IPS-15b (cell line): ENCODE measurements around the gene SLC25A47.
A peak's percentile ranks its signal among the peaks of the same experiment; 100 is the strongest.
"Not testable (repeated sequence)": the region's sequence is repeated elsewhere in the genome, so short reads cannot be mapped to it uniquely, and the experiment has no call there.

Experiments
- H3K27me3 ChIP-seq: one replicate; pipeline ENCODE4 v1.6.1; 2013; ENCODE audit warnings: low read length; ENCODE audit not compliant: control insufficient read depth, insufficient read depth
- H3K36me3 ChIP-seq: one replicate; pipeline ENCODE4 v1.6.1; 2013; ENCODE audit warnings: low read length; ENCODE audit not compliant: control insufficient read depth, insufficient read depth
- H3K4me1 ChIP-seq: one replicate; pipeline ENCODE4 v1.6.1; 2013; ENCODE audit warnings: mild to moderate bottlenecking, low read length; ENCODE audit not compliant: control insufficient read depth, insufficient read depth
- H3K4me3 ChIP-seq: one replicate; pipeline ENCODE4 v1.5.1; 2013; ENCODE audit warnings: low read depth, low read length
- H3K9ac ChIP-seq: one replicate; pipeline ENCODE4 v1.6.1; 2013; ENCODE audit warnings: low read depth, mild to moderate bottlenecking, low read length
- H3K9me3 ChIP-seq: one replicate; pipeline ENCODE4 v1.6.1; 2013; ENCODE audit warnings: mild to moderate bottlenecking, low read length; ENCODE audit not compliant: control insufficient read depth, insufficient read depth

Gene SLC25A47

GRCh38 chr14:100302616-100303015 lies 20.5 kb upstream of the SLC25A47 start:
- Histone ChIP-seq H3K9ac (no peak overlapping the region), H3K9me3 (no peaks in the 10 kb centered on the region), H3K4me3 (no peak overlapping the region), H3K4me1 (peaks cover 11% of the 10 kb centered on the region), H3K36me3 (peaks cover 21% of the 10 kb centered on the region), H3K27me3 (no peaks in the 10 kb centered on the region)

DNA sequence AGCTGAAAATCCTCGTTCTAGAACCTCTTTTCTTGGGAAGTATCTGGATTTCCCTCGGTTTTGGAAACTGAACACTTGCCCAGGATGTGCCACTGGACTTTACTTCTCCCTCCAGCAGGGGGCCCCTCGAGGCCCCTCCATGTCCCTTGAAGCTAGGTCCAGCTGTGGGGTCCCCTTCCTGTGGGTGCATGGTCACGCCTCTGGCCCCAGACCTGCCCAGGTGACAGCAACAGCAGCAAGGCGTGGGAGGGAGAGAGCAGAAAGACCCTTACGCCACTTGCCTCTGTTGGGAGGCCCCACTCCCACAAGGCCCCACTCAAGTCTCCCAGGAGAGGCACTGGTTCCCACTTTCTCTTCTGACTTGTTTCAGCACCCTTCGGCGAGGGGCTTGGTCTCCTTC lies 20.0 kb upstream of the SLC25A47 start:
- no peak overlapping the region for H3K4me3 ChIP-seq
- no peaks in the 10 kb centered on the region for H3K27me3 ChIP-seq
- H3K36me3 ChIP-seq = peaks cover 21% of the 10 kb centered on the region
- H3K9ac ChIP-seq = no peak overlapping the region
- H3K9me3 ChIP-seq = no peaks in the 10 kb centered on the region
- H3K4me1 ChIP-seq = peaks cover 16% of the 10 kb centered on the region

DNA sequence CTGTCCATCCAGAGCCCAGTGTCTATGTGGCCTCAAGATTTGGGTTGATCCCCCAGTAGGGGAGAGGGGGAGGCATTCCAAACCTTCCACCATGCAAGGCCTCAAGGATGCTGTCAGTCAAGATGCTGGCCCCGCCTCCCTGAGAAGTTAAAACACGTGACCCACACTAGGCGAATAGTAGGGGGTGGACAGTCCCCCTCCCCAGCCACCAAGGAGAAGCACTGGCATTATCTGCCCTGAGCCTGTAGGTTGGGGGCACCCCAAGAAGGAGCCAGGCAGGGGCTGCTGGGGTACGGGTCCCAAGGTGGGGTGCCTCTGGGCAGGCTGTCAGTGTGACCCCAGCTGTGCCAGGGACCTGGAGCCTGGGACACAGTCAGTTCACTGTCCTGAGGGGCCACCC lies 19.2 kb upstream of the SLC25A47 start:
- peak overlapping the region; percentile 16 for H3K9ac ChIP-seq
- no peaks in the 10 kb centered on the region for H3K9me3 ChIP-seq
- H3K36me3 ChIP-seq = peaks cover 15% of the 10 kb centered on the region
- H3K27me3 ChIP-seq = no peaks in the 10 kb centered on the region
- H3K4me3 ChIP-seq = peak overlapping the region; percentile 84
- peaks cover 17% of the 10 kb centered on the region for H3K4me1 ChIP-seq

DNA sequence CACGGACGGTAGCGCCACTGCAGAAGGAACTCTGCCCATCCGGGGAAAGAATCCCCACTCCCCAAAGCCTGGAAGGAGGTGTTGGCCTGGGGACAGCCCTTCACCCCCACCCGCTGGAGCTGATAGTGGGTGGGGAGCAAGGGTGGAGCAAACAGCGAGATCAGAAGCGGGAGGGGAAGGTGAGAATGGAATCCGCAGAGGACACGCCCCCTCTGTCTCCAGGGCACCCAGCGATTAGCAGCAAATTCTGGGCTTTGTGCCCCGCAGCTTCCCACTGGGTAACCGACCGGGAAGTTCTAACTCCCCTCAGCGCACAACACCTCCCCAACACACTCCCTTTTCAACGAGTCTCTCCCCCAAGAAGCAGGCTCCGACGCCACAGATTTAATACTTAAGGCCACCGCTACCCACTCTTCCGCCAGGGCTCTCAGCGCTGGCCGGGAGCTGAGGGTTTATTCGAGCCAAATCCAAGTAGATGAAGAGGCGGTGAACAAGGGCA lies 18.3 kb upstream of the SLC25A47 start:
- Histone ChIP-seq H3K9me3 (no peaks in the 10 kb centered on the region), H3K4me3 (peak overlapping the region; percentile 84), H3K9ac (peak overlapping the region; percentile 73), H3K27me3 (no peaks in the 10 kb centered on the region), H3K36me3 (peaks cover 12% of the 10 kb centered on the region), H3K4me1 (peaks cover 19% of the 10 kb centered on the region)

DNA sequence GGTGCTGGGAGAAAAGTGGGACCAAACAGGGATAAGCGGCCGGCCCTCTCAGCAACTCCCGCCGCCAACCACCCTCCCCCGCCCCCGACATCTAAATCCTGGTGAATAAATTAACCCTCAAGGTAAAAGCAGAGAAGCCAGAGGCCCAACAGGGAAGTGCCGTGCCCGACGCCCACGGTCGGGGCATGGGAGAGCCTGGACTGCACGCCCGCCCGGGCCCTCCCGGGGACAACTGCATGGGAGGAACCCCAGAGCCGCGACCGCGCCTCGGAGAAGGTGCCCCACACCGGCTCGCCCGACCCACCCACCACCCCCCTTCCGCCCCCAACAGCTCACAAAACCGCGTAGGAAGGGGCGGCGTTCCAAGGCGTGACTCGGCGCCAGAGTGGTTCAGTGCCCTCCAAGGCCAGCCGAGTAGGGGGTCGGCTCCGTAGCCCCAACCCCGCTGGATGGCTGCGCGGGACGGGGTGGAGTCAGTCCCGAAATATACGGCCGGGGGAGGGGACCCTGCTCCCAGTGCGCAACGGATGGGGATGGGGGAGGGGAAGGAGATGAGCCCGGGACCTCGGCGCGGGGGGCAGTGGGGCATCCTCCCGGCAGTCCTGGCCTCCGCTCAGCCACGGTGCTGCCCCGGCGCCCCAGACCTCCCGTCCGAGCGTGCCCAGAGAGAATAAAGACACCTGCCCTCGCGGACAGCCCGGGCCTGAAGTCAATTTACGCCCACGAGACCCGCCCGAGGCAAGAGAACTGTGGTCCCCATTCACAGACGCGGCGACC lies 17.6 kb upstream of the SLC25A47 start:
- Histone ChIP-seq H3K36me3 (peaks cover 12% of the 10 kb centered on the region), H3K27me3 (no peaks in the 10 kb centered on the region), H3K9ac (peak overlapping the region; percentile 73), H3K4me3 (peak overlapping the region; percentile 84), H3K9me3 (no peaks in the 10 kb centered on the region), H3K4me1 (peaks cover 19% of the 10 kb centered on the region)

GRCh38 chr14:100306101-100306997 lies 16.8 kb upstream of the SLC25A47 start, which contains the start of gene SLC25A29:
TSS of gene SLC25A29 (minus strand) at chr14:100306444. CDS start at chr14:100306232, 212 bp downstream.
- peak within 1 kb of the TSS; percentile 83 for H3K9ac ChIP-seq
- no peaks in the 10 kb centered on the region for H3K27me3 ChIP-seq
- H3K4me3 ChIP-seq = peak within 1 kb of the TSS; percentile 90
- no peaks in the 10 kb centered on the region for H3K9me3 ChIP-seq
- peaks cover 12% of the 10 kb centered on the region for H3K36me3 ChIP-seq
- peaks cover 19% of the 10 kb centered on the region for H3K4me1 ChIP-seq

DNA sequence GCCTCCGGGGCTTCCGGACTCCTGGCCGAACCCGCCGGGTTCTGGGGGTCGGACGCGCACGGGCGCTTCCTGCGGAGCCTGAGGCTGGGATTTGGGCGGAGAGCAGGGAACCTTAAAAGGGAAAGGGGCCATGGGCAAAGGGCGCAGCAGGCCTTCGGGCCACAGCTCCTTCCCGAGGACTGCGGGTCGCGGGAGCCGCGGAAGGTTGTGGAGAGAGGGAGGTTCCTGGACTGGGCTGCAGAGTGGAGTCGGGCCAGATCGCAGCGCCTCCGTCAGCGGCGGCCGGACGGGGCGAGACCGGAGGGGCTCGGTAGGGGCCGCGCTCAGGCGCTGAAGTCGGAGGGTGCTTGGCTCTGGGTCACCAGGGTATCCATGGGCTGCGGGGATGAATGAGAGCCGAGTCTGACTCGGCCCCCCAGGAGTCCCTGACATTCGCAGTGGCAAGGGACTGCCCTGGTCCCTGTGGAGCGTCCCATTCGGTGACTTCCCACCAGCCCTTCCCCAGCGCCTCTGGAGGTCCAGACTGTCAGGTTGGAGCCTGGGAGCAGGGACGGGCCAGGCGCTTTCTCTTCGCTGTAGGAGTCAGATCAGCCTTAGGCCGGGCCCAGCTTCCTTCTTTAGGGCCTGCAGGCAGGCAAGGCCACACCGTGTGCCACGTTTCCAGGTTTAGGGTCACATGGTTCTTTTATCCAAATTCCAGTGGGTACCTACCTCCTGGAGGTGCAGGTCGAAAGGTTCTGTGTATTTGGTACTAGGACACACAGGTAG lies 16.0 kb upstream of the SLC25A47 start:
- H3K4me1 ChIP-seq = peaks cover 20% of the 10 kb centered on the region
- peaks cover 12% of the 10 kb centered on the region for H3K36me3 ChIP-seq
- peak overlapping the region; percentile 83 for H3K9ac ChIP-seq
- H3K4me3 ChIP-seq = peak overlapping the region; percentile 90
- H3K9me3 ChIP-seq = no peaks in the 10 kb centered on the region
- H3K27me3 ChIP-seq = no peaks in the 10 kb centered on the region

DNA sequence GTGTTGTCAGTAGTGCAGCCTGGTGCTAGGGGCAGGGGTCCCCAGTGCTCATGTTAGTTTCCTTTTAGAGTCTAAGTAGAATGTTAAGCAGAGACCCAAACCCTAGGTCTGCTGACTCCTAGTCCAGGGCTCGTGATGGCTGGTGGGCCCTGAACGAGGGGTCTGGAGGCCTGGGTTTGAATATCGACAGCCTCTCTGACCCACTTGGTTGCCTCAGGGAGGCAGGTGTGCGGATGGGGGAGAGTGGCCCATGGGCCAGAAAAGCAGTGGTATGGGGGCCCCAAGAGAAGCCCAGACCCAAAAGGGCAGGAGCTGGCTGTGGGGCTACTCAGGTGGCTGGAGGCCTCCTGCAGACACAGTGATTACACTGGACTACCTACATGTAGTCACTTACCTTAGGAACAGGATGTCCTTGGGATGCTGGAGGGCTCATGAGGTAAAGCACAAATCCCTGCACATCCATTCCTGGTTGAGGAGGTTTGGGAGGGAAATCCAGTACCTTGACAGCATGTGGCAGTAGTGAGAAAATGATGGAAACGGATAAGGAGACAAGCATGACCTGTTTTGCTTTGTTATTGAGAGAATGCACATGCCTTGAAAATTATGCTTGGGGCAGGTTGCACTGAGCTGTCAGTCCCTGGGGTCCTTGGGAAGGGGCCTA lies 15.2 kb upstream of the SLC25A47 start:
- Histone ChIP-seq H3K36me3 (peaks cover 12% of the 10 kb centered on the region), H3K9ac (peak overlapping the region; percentile 83), H3K4me1 (peaks cover 20% of the 10 kb centered on the region), H3K4me3 (peak overlapping the region; percentile 90), H3K9me3 (no peaks in the 10 kb centered on the region), H3K27me3 (no peaks in the 10 kb centered on the region)

GRCh38 chr14:100308427-100308792 lies 14.7 kb upstream of the SLC25A47 start:
- H3K9me3 ChIP-seq, H3K4me3 ChIP-seq, H3K9ac ChIP-seq, H3K36me3 ChIP-seq, H3K27me3 ChIP-seq: not testable (repeated sequence)
- H3K4me1 ChIP-seq = peaks cover 22% of the 10 kb centered on the region

DNA sequence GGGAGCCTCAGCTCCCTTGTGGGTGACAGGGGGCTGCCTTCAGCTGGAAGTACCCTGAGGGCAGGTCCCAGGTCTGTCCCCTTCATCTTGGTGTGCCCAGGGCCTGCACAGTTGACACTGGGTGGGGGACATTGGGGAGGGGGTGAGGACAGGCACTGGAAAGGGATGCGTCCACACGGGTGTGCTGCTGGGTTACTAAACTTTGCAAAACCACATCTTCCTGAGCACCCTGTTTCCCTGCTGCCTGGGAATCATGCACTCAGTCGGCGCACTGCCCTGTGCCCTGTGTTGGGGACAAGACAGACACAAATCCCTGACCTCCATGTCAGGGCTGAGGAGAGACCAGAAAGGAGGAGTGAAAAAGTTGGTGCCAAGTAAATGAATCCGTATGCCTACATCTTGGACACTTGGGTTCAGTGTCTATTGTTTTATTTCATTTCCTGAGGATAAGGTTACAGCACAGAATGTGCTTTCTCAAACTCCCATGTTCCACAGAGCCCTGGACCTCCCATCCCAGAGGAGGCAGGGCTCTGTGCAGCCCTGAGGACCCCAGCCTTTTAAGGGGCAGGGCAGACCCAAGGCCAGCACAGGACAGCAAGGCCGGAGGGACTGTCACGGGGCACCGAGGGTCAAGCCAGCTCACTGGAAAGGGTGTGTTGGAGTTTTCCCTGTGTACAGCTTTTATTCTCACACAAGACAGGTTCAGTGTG lies 14.0 kb upstream of the SLC25A47 start:
- peaks cover 5% of the 10 kb centered on the region for H3K36me3 ChIP-seq
- H3K9ac ChIP-seq = no peak overlapping the region
- H3K9me3 ChIP-seq = no peaks in the 10 kb centered on the region
- no peaks in the 10 kb centered on the region for H3K27me3 ChIP-seq
- H3K4me3 ChIP-seq = no peak overlapping the region
- peaks cover 15% of the 10 kb centered on the region for H3K4me1 ChIP-seq
